AG08396 (cell line): ENCODE data around the gene MAP1LC3B2.
"Not testable (repeated sequence)": the region's sequence is repeated elsewhere in the genome, so short reads cannot be mapped to it uniquely, and the experiment has no call there.

ENCODE experiments used
- DNase-seq: peaks from one replicate; pipeline ENCODE4 v3.0.0; 2012; ENCODE audit warnings: low spot score, mixed read lengths

The MAP1LC3B2 gene

GRCh38 chr12:116558280-116559161, 660 bp upstream of the MAP1LC3B2 start:
- DNase-seq, result no peak

DNA sequence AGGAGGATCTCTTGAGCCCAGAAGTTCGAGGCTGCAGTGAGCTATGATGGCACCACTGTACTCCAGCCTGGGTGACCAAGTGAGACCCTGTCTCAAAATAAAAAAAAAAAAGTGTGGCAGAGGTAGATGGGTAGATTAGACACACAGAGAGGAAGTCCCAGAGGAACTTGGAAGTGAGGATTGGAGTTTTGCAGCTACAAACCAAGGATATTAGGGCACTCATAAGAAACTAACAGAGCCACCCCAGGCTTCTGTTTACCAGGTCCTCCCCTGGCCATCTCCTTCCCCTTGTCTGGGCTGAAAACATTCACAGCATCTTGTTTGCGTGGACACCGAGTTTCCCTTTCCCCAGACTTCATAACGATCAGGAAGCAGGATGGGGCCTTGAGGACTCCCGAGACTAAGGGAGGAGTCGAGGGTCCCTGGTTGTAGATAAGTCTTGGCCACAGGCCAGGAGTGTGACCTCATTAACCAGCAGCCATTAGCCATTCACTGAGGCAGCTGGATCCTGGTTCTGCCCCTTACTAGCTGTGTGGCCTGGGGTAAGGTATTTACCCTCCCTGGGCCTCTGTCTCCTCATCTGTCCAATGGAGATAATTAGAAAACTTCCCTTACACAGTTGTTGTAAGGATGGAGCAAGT, 2.1 kb downstream of the MAP1LC3B2 start:
- DNase-seq, result no peak

- DNase-seq, result no peak
Observed at GRCh38 chr12:116562090-116562489, 2.9 kb downstream of the MAP1LC3B2 start.

DNA sequence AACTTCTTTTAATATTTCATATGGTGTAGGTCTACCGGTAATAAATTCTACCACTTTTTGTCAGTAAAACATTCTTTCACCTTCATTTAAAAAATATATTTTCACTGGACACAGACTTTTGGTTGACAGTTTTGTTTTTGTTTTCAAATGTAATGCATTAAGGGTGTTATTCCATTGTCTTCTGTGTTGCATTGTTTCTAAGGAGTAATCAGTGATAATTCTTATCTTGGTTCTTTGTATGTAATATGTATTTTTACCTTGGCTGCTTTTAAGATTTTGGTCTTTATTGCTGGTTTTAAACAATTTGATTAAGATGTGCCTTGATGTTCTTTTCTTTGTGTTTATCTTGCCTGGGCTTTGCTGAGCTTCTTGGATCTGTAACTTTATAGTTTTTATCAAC, 4.1 kb downstream of the MAP1LC3B2 start:
- DNase-seq, result no peak

DNA sequence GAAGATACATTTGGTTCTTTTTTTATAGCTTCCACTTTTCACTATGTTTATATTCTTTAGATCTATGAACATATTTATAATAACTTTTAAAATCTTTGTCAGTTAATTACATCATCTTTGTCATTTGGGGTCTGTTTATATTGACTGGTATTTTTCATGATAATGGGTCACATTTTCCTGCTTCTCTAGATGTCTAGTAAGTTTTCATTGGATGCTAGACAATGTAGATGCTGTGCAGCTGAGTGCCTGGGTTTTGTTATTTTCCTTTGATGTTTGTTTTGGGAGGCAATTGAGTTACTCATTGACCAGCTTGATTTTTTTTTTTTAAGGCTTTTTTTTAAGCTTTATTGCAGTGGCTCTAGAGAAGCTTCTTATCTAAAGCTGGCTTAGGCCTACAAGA, 4.9 kb downstream of the MAP1LC3B2 start:
- DNase-seq, result no peak

- DNase-seq, result not testable (repeated sequence)
Observed at GRCh38 chr12:116565221-116565620, 6.0 kb downstream of the MAP1LC3B2 start.

GRCh38 chr12:116565963-116566362, 6.8 kb downstream of the MAP1LC3B2 start:
- DNase-seq, result no peak

- DNase-seq, result no peak
Observed at GRCh38 chr12:116568203-116568602, 9.0 kb downstream of the MAP1LC3B2 start.

- no peak for DNase-seq
Observed at GRCh38 chr12:116571089-116571488, 11.9 kb downstream of the MAP1LC3B2 start.

- DNase-seq, result no peak
Observed at GRCh38 chr12:116573776-116574175, 14.6 kb downstream of the MAP1LC3B2 start.

- DNase-seq, result not testable (repeated sequence)
Observed at GRCh38 chr12:116575754-116576153, 16.6 kb downstream of the MAP1LC3B2 start.

GRCh38 chr12:116577154-116577561, 18.0 kb downstream of the MAP1LC3B2 start:
- DNase-seq, result no peak

- DNase-seq, result no peak
Observed at GRCh38 chr12:116578051-116578450, 18.9 kb downstream of the MAP1LC3B2 start.

GRCh38 chr12:116582610-116583009, 23.4 kb downstream of the MAP1LC3B2 start:
- no peak for DNase-seq

GRCh38 chr12:116583129-116583694, 24.0 kb downstream of the MAP1LC3B2 start:
- DNase-seq, result no peak

DNA sequence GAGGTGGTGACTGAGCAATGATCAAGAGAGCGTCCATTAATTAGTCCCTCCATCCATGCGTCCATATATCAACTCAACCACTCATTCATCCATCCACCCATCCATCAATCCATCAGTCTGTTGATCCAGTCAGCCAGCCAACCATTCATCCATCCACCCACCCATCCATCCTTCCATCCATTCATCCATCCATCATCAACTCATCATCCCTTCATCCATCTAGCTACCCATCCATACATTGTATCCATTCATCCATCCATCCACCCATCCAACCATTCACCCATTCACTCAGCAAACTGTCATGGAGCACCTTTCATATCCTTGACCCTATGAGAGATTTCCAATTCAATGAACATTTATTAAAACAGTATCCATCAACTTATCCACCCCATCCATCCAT, 28.1 kb downstream of the MAP1LC3B2 start:
- DNase-seq, result no peak

- no peak for DNase-seq
Observed at GRCh38 chr12:116588390-116589028, 29.3 kb downstream of the MAP1LC3B2 start.

GRCh38 chr12:116589581-116589980, 30.4 kb downstream of the MAP1LC3B2 start:
- DNase-seq, result no peak

DNA sequence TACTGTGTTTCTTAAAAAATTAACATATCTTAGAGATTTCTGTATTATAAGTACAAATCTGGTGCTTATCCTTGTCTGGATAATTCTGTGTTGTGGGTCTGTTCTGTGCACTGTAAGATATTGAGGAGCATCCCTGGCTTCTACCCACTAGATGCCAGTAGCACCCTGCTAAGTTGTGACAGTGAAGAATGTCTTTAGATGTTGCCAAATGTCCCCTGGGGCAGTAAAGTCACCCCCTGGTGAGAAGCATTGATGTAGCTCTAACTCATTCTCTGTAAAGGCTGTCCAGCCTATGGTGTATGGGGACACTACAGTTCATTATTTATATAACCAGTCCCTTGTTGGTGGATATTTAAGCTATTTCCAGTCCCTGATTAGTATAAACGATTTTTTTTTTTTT, 31.4 kb downstream of the MAP1LC3B2 start:
- no peak for DNase-seq

DNA sequence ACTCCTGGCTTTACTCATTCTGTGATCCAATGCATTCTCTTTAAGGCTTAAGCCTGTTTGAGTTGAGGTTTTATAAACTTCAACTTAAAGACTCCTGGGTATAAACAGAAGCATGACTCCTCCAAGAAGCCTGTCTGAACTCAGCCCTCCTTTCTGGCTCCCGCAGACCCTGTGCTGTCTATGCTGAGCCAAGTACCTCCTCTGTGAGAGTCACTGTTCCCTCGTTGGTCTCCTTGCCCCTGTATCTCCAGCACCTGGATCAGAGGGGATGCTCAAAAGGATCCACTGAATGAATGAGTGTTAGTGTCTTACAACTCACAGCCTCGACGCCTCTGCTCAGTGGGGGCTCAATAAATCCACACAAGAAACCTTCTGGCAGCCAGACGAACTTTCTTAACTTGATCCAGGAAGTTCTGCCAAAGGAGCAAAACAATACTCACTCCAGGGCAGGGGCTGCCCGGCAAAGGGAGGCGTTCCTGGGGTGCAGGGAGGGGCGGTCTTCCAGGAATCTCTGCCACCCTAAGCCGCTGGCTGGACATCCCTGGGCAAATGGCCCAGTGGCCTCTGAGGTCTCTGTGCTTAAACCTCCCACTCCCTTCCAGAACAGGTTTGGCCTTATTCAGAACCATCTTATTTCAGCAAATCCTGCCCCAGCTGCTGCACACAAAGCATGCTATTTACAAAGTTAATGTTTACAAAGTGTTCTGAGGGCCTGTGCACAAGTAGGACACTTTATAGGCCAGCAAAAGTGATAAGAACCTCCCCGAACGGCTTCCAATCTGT, 32.9 kb downstream of the MAP1LC3B2 start:
- peak; percentile 48 for DNase-seq

GRCh38 chr12:116592731-116593130, 33.5 kb downstream of the MAP1LC3B2 start:
- no peak for DNase-seq
